ENCODE data around the gene PMVK. TPM values are rescaled to one million over a fixed set of nuclear protein-coding genes. Genes with fewer than 3 reads are reported as not detected.

Gene PMVK
- total and polyA plus RNA-seq, 10 of the 15 experiments (the other 5 are each of a cell fraction or from before 2014, with no cell fraction given): 6.0 to 121 (median 49.4) TPM

- TF ChIP-seq ZSCAN29 (IDR thresholded peaks at IDR 0.05): no peak
- no peak for TF ChIP-seq ESRRA (IDR thresholded peaks at IDR 0.05; ENCODE audit: low read length)
- no peak for TF ChIP-seq ZBTB33 (IDR thresholded peaks at IDR 0.05)
- no peak for TF ChIP-seq HDAC2 (IDR thresholded peaks at IDR 0.05)
- no peak for TF ChIP-seq YBX1 (IDR thresholded peaks at IDR 0.05)
- peak; percentile 83 for TF ChIP-seq GATAD2B (conservative IDR thresholded peaks at IDR 0.05; ENCODE audit: low read depth)
- TF ChIP-seq EZH2 (IDR thresholded peaks at IDR 0.05; ENCODE audit: borderline replicate concordance, control insufficient read depth, low read depth, low read length): no peak
- no peak for TF ChIP-seq SUZ12 (IDR thresholded peaks at IDR 0.05; ENCODE audit: unreplicated experiment)
- TF ChIP-seq CHD4 (IDR thresholded peaks at IDR 0.05): no peak
- TF ChIP-seq NFXL1 (IDR thresholded peaks at IDR 0.05; ENCODE audit: borderline replicate concordance): no peak
- TF ChIP-seq EGR1 (IDR thresholded peaks at IDR 0.05; ENCODE audit: borderline replicate concordance in 1 of 2, low read depth in 2 of 2, low read length in 2 of 2): peak in 1 of 2 experiments; percentile 31; a peak in 1 of 3 replicates
- no peak for TF ChIP-seq SRF (IDR thresholded peaks at IDR 0.05; ENCODE audit: low read depth in 2 of 2, low read length in 2 of 2)
- TF ChIP-seq USF2 (IDR thresholded peaks at IDR 0.05; ENCODE audit: borderline replicate concordance, low read depth, low read length): no peak
- no peak for TF ChIP-seq TARDBP (IDR thresholded peaks at IDR 0.05; ENCODE audit: borderline replicate concordance)
- TF ChIP-seq SUPT20H (IDR thresholded peaks at IDR 0.05; ENCODE audit: borderline replicate concordance, control insufficient read depth, low read depth, low read length): no peak
- TF ChIP-seq POLR2A (IDR thresholded peaks at IDR 0.05; ENCODE audit: low read depth, low read length): peak; percentile 95
- 0 out of 2 replicates have a peak, but pooled peaks have one; percentile 41 for TF ChIP-seq IRF3 (IDR thresholded peaks at IDR 0.05)
- TF ChIP-seq BMI1 (IDR thresholded peaks at IDR 0.05; ENCODE audit: borderline replicate concordance): no peak
- no peak for TF ChIP-seq ZBTB40 (IDR thresholded peaks at IDR 0.05; ENCODE audit: borderline replicate concordance)
- no peak for TF ChIP-seq SREBF1 (IDR thresholded peaks at IDR 0.05; ENCODE audit: low read length)
- no peak; the same call in 1 of the 2 replicates for TF ChIP-seq PAX5 (IDR thresholded peaks at IDR 0.05; ENCODE audit: borderline replicate concordance, low read depth, low read length)
- peak; percentile 93 for TF ChIP-seq CHD2 (IDR thresholded peaks at IDR 0.05; ENCODE audit: borderline replicate concordance, low read depth, low read length)
Observed at GRCh38 chr1:154936555-154937084, at the start of gene PMVK (continued).
